ENCODE data around the gene URGCP.

Gene URGCP

DNA sequence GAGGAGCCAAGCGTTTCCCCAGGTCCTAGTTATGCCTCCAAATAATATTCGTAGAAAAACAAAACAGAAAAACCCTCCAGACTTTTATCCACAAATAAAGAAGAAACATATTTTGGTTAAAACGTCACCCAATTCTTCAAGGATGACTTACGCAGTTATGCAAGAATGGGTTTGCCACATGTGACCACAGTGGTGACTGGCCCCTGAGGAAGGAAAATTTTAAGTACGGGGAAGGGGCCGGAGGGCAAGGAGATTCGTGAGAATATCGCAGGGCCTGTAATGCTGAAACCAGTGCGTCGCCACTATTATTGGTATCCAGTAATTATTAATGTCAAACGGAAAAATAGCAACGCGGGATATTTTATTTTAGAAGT is 36.5 kb downstream of the URGCP start:
- ChIA-PET CTCF (no interaction called here), POLR2A (ENCODE audit: low non-redundant PET) (interaction anchor here (0.5 to 0.9 kb wide), 3 partner anchors 24 to 141 kb away, joined by 3 to 8 read pairs (median 3); partner anchors contain the start of gene COA1)
- TF ChIP-seq CTCF (conservative IDR thresholded peaks at IDR 0.05; ENCODE audit: low read depth): no peak
- DNase-seq (ENCODE audit: low spot score): peak; percentile 86
- H3K27ac ChIP-seq: peak overlapping the region; percentile 95

- TF ChIP-seq CTCF (conservative IDR thresholded peaks at IDR 0.05; ENCODE audit: low read depth): no peak
- peak; percentile 97 for DNase-seq (ENCODE audit: low spot score)
- ChIA-PET POLR2A (ENCODE audit: low non-redundant PET) (interaction anchor here (0.5 to 0.9 kb wide), 3 partner anchors 25 to 142 kb away, joined by 3 to 8 read pairs (median 3); partner anchors contain the start of gene COA1), CTCF (interaction anchor here (0.6 kb wide), 1 partner anchor 30 kb away, joined by 3 read pairs; no protein-coding TSS in a partner anchor)
- peak within 1 kb of the TSS; percentile 95 for H3K27ac ChIP-seq
Observed at GRCh38 chr7:43869006-43869866, 37.2 kb downstream of the URGCP start, which contains the start of gene MRPS24. TSS of gene MRPS24 (minus strand) at chr7:43869517. CDS start at chr7:43869495, 22 bp downstream.

DNA sequence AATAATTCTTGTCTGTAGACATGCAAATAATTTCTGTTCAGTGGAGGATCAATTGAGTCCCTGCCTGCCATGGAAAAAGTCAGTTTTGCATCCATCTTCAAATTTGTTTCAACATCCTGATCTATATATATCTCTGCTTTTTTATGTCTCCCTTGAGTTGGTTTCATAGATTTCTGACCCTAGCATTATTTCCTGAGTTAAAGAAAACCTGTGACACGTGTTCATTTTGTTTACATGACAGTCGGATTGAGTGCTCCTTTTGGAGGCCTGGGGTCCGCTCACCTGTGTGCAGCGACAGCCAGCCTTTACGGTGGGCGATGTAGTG is 37.8 kb downstream of the URGCP start:
- DNase-seq (ENCODE audit: low spot score): no peak
- ChIA-PET CTCF (no interaction called here), POLR2A (ENCODE audit: low non-redundant PET) (no interaction called here)
- peak overlapping the region; percentile 95 for H3K27ac ChIP-seq
- no peak for TF ChIP-seq CTCF (conservative IDR thresholded peaks at IDR 0.05; ENCODE audit: low read depth)

DNA sequence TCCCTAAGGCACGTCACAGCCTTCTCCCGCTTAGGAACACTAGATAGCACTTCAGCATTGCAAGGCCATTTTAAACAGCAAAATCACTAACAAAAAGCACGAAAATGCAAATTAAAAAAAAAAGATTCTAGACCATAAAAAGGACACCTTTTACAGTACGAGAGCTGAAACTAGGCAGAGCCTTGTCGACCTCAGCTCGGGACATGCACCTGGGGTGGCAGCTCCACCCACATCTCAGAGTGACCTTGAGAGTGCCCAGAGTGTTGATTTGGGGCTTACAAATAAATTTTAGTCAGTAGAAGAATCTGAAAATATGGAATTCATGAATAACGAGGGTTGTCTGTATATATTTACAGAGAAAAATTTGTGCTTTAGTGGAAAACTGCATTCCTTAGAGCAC is 38.2 kb downstream of the URGCP start:
- ChIA-PET POLR2A (ENCODE audit: low non-redundant PET) (no interaction called here), CTCF (no interaction called here)
- no peak overlapping the region for H3K27ac ChIP-seq
- no peak for DNase-seq (ENCODE audit: low spot score)
- TF ChIP-seq CTCF (conservative IDR thresholded peaks at IDR 0.05; ENCODE audit: low read depth): no peak

- no peak for DNase-seq (ENCODE audit: low spot score)
- POLR2A ChIA-PET (ENCODE audit: low non-redundant PET): no interaction called here
- no peak for TF ChIP-seq CTCF (conservative IDR thresholded peaks at IDR 0.05; ENCODE audit: low read depth)
- CTCF ChIA-PET: no interaction called here
- no peak overlapping the region for H3K27ac ChIP-seq
Observed at GRCh38 chr7:43865277-43865676, 41.1 kb downstream of the URGCP start.

DNA sequence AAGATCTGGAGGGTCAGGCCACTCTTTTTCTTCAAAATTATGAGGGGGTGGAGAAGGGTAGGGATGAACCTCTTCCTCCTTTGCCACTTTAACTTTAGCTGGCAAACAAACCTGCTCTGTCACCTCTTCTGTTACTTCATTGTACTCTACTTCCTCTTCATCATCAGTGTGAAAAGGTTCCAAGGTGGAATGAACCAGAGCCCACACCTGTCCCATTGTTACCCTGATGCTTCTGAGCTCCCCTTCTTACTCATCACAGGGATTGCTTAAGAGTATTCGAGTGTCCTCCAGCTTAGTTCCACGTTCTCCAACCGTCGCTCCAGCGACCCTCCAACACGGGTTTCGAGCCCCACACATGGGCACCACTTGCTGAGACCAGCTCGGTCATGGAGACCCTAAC is 42.3 kb downstream of the URGCP start:
- no peak for TF ChIP-seq CTCF (conservative IDR thresholded peaks at IDR 0.05; ENCODE audit: low read depth)
- DNase-seq (ENCODE audit: low spot score): no peak
- ChIA-PET POLR2A (ENCODE audit: low non-redundant PET) (no interaction called here), CTCF (no interaction called here)
- H3K27ac ChIP-seq: no peak overlapping the region
